Measurements from ENCODE around the gene CGNL1. TPM values are rescaled to one million over a fixed set of nuclear protein-coding genes. Genes with fewer than 3 reads are reported as not detected.

CGNL1 gene
- total RNA-seq, 2 experiments from 2014 or later, result not detected

GRCh38 chr15:57534281-57534680 is 158.0 kb downstream of the CGNL1 start:
- H3K27ac Mint-ChIP-seq, result no peak overlapping the region
- ChIA-PET CTCF (interaction anchor here (1.1 kb wide), 1 partner anchor 8 kb away, joined by 3 read pairs; no protein-coding TSS in a partner anchor), POLR2A (no interaction called here)
- intact Hi-C loops (cut with DNase I, micrococcal nuclease), result no loop called here
- H3K27me3 Mint-ChIP-seq, result peaks cover 7% of the 10 kb centered on the region
- no peak for ATAC-seq
- H3K9me3 Mint-ChIP-seq (ENCODE audit: low read depth), result no peaks in the 10 kb centered on the region
- H3K4me3 Mint-ChIP-seq, result no peak overlapping the region
- H3K4me1 Mint-ChIP-seq, result no peaks in the 10 kb centered on the region
- DNase-seq, result no peak
- no peaks in the 10 kb centered on the region for H3K36me3 Mint-ChIP-seq (ENCODE audit: low read depth)

- no peak overlapping the region for H3K4me3 Mint-ChIP-seq
- POLR2A ChIA-PET, result no interaction called here
- CTCF ChIA-PET, result interaction anchor here (0.6 to 1.9 kb wide), 3 partner anchors 9 to 196 kb away, joined by 3 to 8 read pairs (median 3); no protein-coding TSS in a partner anchor
- H3K27me3 Mint-ChIP-seq, result peaks cover 6% of the 10 kb centered on the region
- no peaks in the 10 kb centered on the region for H3K36me3 Mint-ChIP-seq (ENCODE audit: low read depth)
- peaks cover 2% of the 10 kb centered on the region for H3K4me1 Mint-ChIP-seq
- H3K27ac Mint-ChIP-seq, result no peak overlapping the region
- H3K9me3 Mint-ChIP-seq (ENCODE audit: low read depth), result peaks cover 6% of the 10 kb centered on the region
- DNase-seq, result no peak
- intact Hi-C loops (cut with DNase I, micrococcal nuclease), result no loop called here
- no peak for ATAC-seq
These were observed 160.8 kb downstream of the CGNL1 start for GRCh38 chr15:57537072-57537471.

GRCh38 chr15:57537488-57538264 is 161.4 kb downstream of the CGNL1 start:
- no peak for ATAC-seq
- peaks cover 6% of the 10 kb centered on the region for H3K9me3 Mint-ChIP-seq (ENCODE audit: low read depth)
- no peak overlapping the region for H3K4me3 Mint-ChIP-seq
- no peak overlapping the region for H3K27ac Mint-ChIP-seq
- ChIA-PET POLR2A (no interaction called here), CTCF (interaction anchor here (0.9 to 1.9 kb wide), 2 partner anchors 10 to 197 kb away, joined by 3 to 8 read pairs; no protein-coding TSS in a partner anchor)
- no peak for DNase-seq
- peaks cover 2% of the 10 kb centered on the region for H3K27me3 Mint-ChIP-seq
- H3K36me3 Mint-ChIP-seq (ENCODE audit: low read depth), result no peaks in the 10 kb centered on the region
- intact Hi-C loops (cut with DNase I, micrococcal nuclease), result no loop called here
- H3K4me1 Mint-ChIP-seq, result peaks cover 2% of the 10 kb centered on the region

GRCh38 chr15:57538265-57538529 is 161.9 kb downstream of the CGNL1 start:
- CTCF ChIA-PET, result interaction anchor here (0.9 to 1.9 kb wide), 2 partner anchors 10 to 198 kb away, joined by 3 to 8 read pairs; no protein-coding TSS in a partner anchor
- H3K9me3 Mint-ChIP-seq (ENCODE audit: low read depth), result peaks cover 6% of the 10 kb centered on the region
- intact Hi-C loops (cut with DNase I, micrococcal nuclease), result no loop called here
- no peak overlapping the region for H3K4me3 Mint-ChIP-seq
- H3K27me3 Mint-ChIP-seq, result peaks cover 2% of the 10 kb centered on the region
- POLR2A ChIA-PET, result no interaction called here
- no peak for DNase-seq
- ATAC-seq, result no peak
- H3K27ac Mint-ChIP-seq, result no peak overlapping the region
- no peaks in the 10 kb centered on the region for H3K36me3 Mint-ChIP-seq (ENCODE audit: low read depth)
- peaks cover 2% of the 10 kb centered on the region for H3K4me1 Mint-ChIP-seq

- intact Hi-C loops (cut with DNase I, micrococcal nuclease), result no loop called here
- peaks cover 2% of the 10 kb centered on the region for H3K27me3 Mint-ChIP-seq
- H3K4me3 Mint-ChIP-seq, result no peak overlapping the region
- POLR2A ChIA-PET, result no interaction called here
- CTCF ChIA-PET, result interaction anchor here (0.9 kb wide), 2 partner anchors 8 to 198 kb away, joined by 3 read pairs; no protein-coding TSS in a partner anchor
- H3K9me3 Mint-ChIP-seq (ENCODE audit: low read depth), result peaks cover 6% of the 10 kb centered on the region
- H3K36me3 Mint-ChIP-seq (ENCODE audit: low read depth), result no peaks in the 10 kb centered on the region
- H3K4me1 Mint-ChIP-seq, result peaks cover 2% of the 10 kb centered on the region
- DNase-seq (no peak), ATAC-seq (no peak)
- no peak overlapping the region for H3K27ac Mint-ChIP-seq
These were observed 162.5 kb downstream of the CGNL1 start for GRCh38 chr15:57538821-57539220.

- ChIA-PET CTCF (interaction anchor here (0.6 kb wide), 1 partner anchor 186 kb away, joined by 3 read pairs; no protein-coding TSS in a partner anchor), POLR2A (no interaction called here)
- intact Hi-C loops (cut with DNase I, micrococcal nuclease), result no loop called here
- H3K4me1 Mint-ChIP-seq, result peaks cover 2% of the 10 kb centered on the region
- H3K9me3 Mint-ChIP-seq (ENCODE audit: low read depth), result peaks cover 6% of the 10 kb centered on the region
- no peaks in the 10 kb centered on the region for H3K36me3 Mint-ChIP-seq (ENCODE audit: low read depth)
- DNase-seq (peak; percentile 15), ATAC-seq (no peak)
- peaks cover 2% of the 10 kb centered on the region for H3K27me3 Mint-ChIP-seq
- no peak overlapping the region for H3K27ac Mint-ChIP-seq
- H3K4me3 Mint-ChIP-seq, result no peak overlapping the region
These were observed 163.9 kb downstream of the CGNL1 start for GRCh38 chr15:57540211-57540610.

- H3K27me3 Mint-ChIP-seq, result peaks cover 2% of the 10 kb centered on the region
- peaks cover 2% of the 10 kb centered on the region for H3K4me1 Mint-ChIP-seq
- H3K9me3 Mint-ChIP-seq (ENCODE audit: low read depth), result peaks cover 6% of the 10 kb centered on the region
- no peak overlapping the region for H3K27ac Mint-ChIP-seq
- ATAC-seq (peak; percentile 90), DNase-seq (peak; percentile 56)
- ChIA-PET POLR2A (no interaction called here), CTCF (interaction anchor here (0.6 to 0.7 kb wide), 2 partner anchors 9 to 187 kb away, joined by 3 read pairs; no protein-coding TSS in a partner anchor)
- intact Hi-C loops (cut with DNase I, micrococcal nuclease), result no loop called here
- H3K4me3 Mint-ChIP-seq, result no peak overlapping the region
- no peaks in the 10 kb centered on the region for H3K36me3 Mint-ChIP-seq (ENCODE audit: low read depth)
These were observed 164.4 kb downstream of the CGNL1 start for GRCh38 chr15:57540736-57541135.

GRCh38 chr15:57541271-57541670 is 165.0 kb downstream of the CGNL1 start:
- CTCF ChIA-PET, result interaction anchor here (0.6 to 2.6 kb wide), 10 partner anchors 7 to 452 kb away, joined by 3 to 22 read pairs (median 4); no protein-coding TSS in a partner anchor
- H3K9me3 Mint-ChIP-seq (ENCODE audit: low read depth), result peaks cover 6% of the 10 kb centered on the region
- no peak overlapping the region for H3K27ac Mint-ChIP-seq
- no peak for ATAC-seq
- H3K36me3 Mint-ChIP-seq (ENCODE audit: low read depth), result no peaks in the 10 kb centered on the region
- no peak overlapping the region for H3K4me3 Mint-ChIP-seq
- no peak for DNase-seq
- intact Hi-C loops (cut with DNase I, micrococcal nuclease), result no loop called here
- POLR2A ChIA-PET, result no interaction called here
- H3K4me1 Mint-ChIP-seq, result peaks cover 2% of the 10 kb centered on the region
- peaks cover 2% of the 10 kb centered on the region for H3K27me3 Mint-ChIP-seq

GRCh38 chr15:57541805-57542504 is 165.7 kb downstream of the CGNL1 start:
- H3K36me3 Mint-ChIP-seq (ENCODE audit: low read depth), result no peaks in the 10 kb centered on the region
- intact Hi-C loops (cut with DNase I, micrococcal nuclease), result loop anchor here (1.0 kb wide), 1 partner anchor 202 kb away; no protein-coding TSS in a partner anchor
- POLR2A ChIA-PET, result no interaction called here
- DNase-seq (peak; percentile 64), ATAC-seq (no peak)
- peaks cover 6% of the 10 kb centered on the region for H3K9me3 Mint-ChIP-seq (ENCODE audit: low read depth)
- H3K4me3 Mint-ChIP-seq, result no peak overlapping the region
- peaks cover 2% of the 10 kb centered on the region for H3K27me3 Mint-ChIP-seq
- no peak overlapping the region for H3K27ac Mint-ChIP-seq
- peaks cover 2% of the 10 kb centered on the region for H3K4me1 Mint-ChIP-seq
- CTCF ChIA-PET, result interaction anchor here (0.6 to 2.6 kb wide), 11 partner anchors 8 to 451 kb away, joined by 3 to 22 read pairs (median 4); no protein-coding TSS in a partner anchor

- no peaks in the 10 kb centered on the region for H3K36me3 Mint-ChIP-seq (ENCODE audit: low read depth)
- peaks cover 2% of the 10 kb centered on the region for H3K4me1 Mint-ChIP-seq
- ChIA-PET POLR2A (no interaction called here), CTCF (interaction anchor here (0.9 to 2.6 kb wide), 8 partner anchors 9 to 396 kb away, joined by 3 to 22 read pairs (median 4); no protein-coding TSS in a partner anchor)
- ATAC-seq (no peak), DNase-seq (no peak)
- peaks cover 6% of the 10 kb centered on the region for H3K9me3 Mint-ChIP-seq (ENCODE audit: low read depth)
- H3K4me3 Mint-ChIP-seq, result no peak overlapping the region
- intact Hi-C loops (cut with DNase I, micrococcal nuclease), result loop anchor here (1.0 kb wide), 1 partner anchor 202 kb away; no protein-coding TSS in a partner anchor
- H3K27ac Mint-ChIP-seq, result no peak overlapping the region
- H3K27me3 Mint-ChIP-seq, result peaks cover 2% of the 10 kb centered on the region
These were observed 166.2 kb downstream of the CGNL1 start for GRCh38 chr15:57542505-57542817.

- ATAC-seq (no peak), DNase-seq (no peak)
- Mint-ChIP-seq H3K4me3 (no peak overlapping the region), H3K4me1 (peaks cover 2% of the 10 kb centered on the region), H3K36me3 (ENCODE audit: low read depth) (no peaks in the 10 kb centered on the region), H3K27ac (no peak overlapping the region), H3K9me3 (ENCODE audit: low read depth) (peaks cover 5% of the 10 kb centered on the region), H3K27me3 (no peaks in the 10 kb centered on the region)
- ChIA-PET POLR2A (no interaction called here), CTCF (interaction anchor here (1.8 to 2.2 kb wide), 2 partner anchors 18 to 204 kb away, joined by 5 to 8 read pairs; no protein-coding TSS in a partner anchor)
- intact Hi-C loops (cut with DNase I, micrococcal nuclease), result no loop called here
These were observed 168.7 kb downstream of the CGNL1 start for GRCh38 chr15:57544848-57545480.
